Activated naive CD8-positive, alpha-beta T cell treated with anti-CD3 and anti-CD28 coated beads, Interleukin-2, amount 10 ng/mL, durations not matched to agents 7 days and 5 days (primary cell): ENCODE measurements around the gene CHRNA9. TPM values are rescaled to one million over a fixed set of nuclear protein-coding genes. Genes with fewer than 3 reads are reported as not detected.

Source experiments
- ATAC-seq: fragments of 150-1000 bp; cut with Tn5 transposase; one replicate; pipeline ENCODE4 v1.10.0; 2021; ENCODE audit warnings: low read depth, moderate library complexity
- POLR2A ChIA-PET: fragments of 350-600 bp; sonication (Branson Sonifier 250); formaldehyde crosslinking; loops from one replicate; lab custom pipeline; 2021; ENCODE audit warnings: antibody characterized with exemption; lab: Charles Lee
- DNase-seq: peaks from one replicate; pipeline ENCODE4 v3.0.0; 2021
- H3K27ac Mint-ChIP-seq: one replicate; pipeline ENCODE4 v1.8.0; 2022; ENCODE audit warnings: mild to moderate bottlenecking, mixed read lengths
- H3K27me3 Mint-ChIP-seq: one replicate; pipeline ENCODE4 v1.8.0; 2022; ENCODE audit warnings: mild to moderate bottlenecking, moderate library complexity, mixed read lengths
- H3K36me3 Mint-ChIP-seq: one replicate; pipeline ENCODE4 v1.8.0; 2021; ENCODE audit warnings: mild to moderate bottlenecking, mixed read lengths
- H3K4me1 Mint-ChIP-seq: one replicate; pipeline ENCODE4 v1.8.0; 2021; ENCODE audit warnings: mixed read lengths
- H3K4me3 Mint-ChIP-seq: one replicate; pipeline ENCODE4 v1.8.0; 2022; ENCODE audit warnings: mild to moderate bottlenecking, moderate library complexity, mixed read lengths
- H3K9me3 Mint-ChIP-seq: one replicate; pipeline ENCODE4 v1.8.0; 2021; ENCODE audit warnings: mixed read lengths
- total RNA-seq, 2 experiments: library from RNA; stranded (reverse); gene quantifications; one replicate each; pipeline ENCODE4 v1.2.3, GENCODE V29; 2021

Gene CHRNA9
- total RNA-seq, 2 experiments from 2014 or later: 0.55 to 0.68 TPM

DNA sequence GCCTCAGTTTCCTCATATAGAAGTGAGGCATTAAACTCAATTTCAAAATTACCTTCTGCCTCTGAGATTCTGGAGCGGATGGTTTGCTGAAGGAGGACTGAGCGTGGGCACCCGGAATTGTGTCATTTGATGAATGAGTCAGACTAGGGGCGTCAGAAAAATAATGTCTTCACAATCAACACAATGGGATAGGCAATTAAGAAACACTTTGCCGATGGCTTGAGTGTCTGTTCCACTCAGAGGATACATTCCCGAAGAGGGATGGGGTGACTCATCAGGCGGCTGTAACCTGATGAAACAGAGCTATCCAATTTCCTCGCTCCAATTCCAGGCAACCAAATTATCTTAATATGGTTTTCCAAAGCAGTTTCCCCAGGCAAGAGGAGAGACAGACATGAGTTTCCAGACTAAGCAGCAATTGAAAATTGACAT is 1.2 kb upstream of the CHRNA9 start:
- ATAC-seq (no peak), DNase-seq (no peak)
- peaks cover 6% of the 10 kb centered on the region for H3K27me3 Mint-ChIP-seq
- POLR2A ChIA-PET: no interaction called here
- H3K27ac Mint-ChIP-seq: no peak overlapping the region
- H3K4me1 Mint-ChIP-seq: peaks cover 6% of the 10 kb centered on the region
- no peak overlapping the region for H3K4me3 Mint-ChIP-seq
- H3K36me3 Mint-ChIP-seq: peaks cover 3% of the 10 kb centered on the region
- peaks cover 1% of the 10 kb centered on the region for H3K9me3 Mint-ChIP-seq

GRCh38 chr4:40335525-40335894 is 377 bp downstream of the CHRNA9 start:
- POLR2A ChIA-PET: no interaction called here
- Mint-ChIP-seq H3K4me1 (peaks cover 13% of the 10 kb centered on the region), H3K36me3 (peaks cover 6% of the 10 kb centered on the region), H3K27ac (peak overlapping the region; percentile 4), H3K9me3 (peaks cover 5% of the 10 kb centered on the region), H3K27me3 (peaks cover 6% of the 10 kb centered on the region), H3K4me3 (no peak overlapping the region)
- no peak for DNase-seq
- no peak for ATAC-seq

DNA sequence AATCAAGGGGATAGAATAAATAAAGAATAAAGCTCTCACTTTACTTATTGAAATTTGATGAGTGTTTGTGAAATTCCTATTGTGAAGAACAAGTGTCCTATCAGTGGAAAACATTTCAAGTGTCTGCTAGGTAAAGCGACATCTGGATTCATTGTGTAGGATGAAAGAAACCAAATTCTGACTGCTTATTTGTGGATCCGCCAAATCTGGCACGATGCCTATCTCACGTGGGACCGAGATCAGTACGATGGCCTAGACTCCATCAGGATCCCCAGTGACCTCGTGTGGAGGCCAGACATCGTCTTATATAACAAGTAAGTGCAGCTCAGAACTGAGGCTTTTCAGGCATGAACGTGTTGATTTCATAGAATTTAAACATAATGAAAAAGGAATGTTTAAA is 1.9 kb downstream of the CHRNA9 start:
- no peak for ATAC-seq
- POLR2A ChIA-PET: no interaction called here
- Mint-ChIP-seq H3K36me3 (peaks cover 9% of the 10 kb centered on the region), H3K27me3 (peaks cover 6% of the 10 kb centered on the region), H3K4me1 (peaks cover 15% of the 10 kb centered on the region), H3K9me3 (peaks cover 7% of the 10 kb centered on the region), H3K4me3 (no peak overlapping the region), H3K27ac (no peak overlapping the region)
- DNase-seq: no peak

- H3K27me3 Mint-ChIP-seq: peaks cover 7% of the 10 kb centered on the region
- ATAC-seq (peak; percentile 79), DNase-seq (no peak)
- H3K9me3 Mint-ChIP-seq: peaks cover 10% of the 10 kb centered on the region
- POLR2A ChIA-PET: no interaction called here
- H3K27ac Mint-ChIP-seq: no peak overlapping the region
- peaks cover 15% of the 10 kb centered on the region for H3K4me1 Mint-ChIP-seq
- no peak overlapping the region for H3K4me3 Mint-ChIP-seq
- H3K36me3 Mint-ChIP-seq: peaks cover 10% of the 10 kb centered on the region
Observed at GRCh38 chr4:40337523-40337922, 2.4 kb downstream of the CHRNA9 start.

DNA sequence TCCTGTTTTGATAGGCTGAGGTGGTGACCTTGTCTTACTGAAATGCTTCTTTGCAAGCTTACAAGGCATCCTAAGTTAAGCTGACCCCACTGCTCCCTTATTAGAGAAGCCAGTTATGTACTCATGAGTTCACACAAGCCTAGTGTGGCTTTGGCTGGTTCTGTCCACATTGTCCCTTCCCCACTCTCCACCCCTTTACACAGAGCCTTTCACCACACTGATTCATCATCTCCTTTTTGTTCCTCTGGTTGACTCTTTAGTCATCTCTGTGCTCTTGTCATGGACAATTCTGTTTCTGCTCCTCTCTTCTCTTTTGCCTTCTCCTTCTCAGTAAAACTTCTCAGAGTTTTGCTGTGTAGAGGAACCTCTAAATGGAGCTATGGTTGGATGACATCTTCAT is 4.9 kb downstream of the CHRNA9 start:
- ATAC-seq (peak; percentile 47), DNase-seq (no peak)
- Mint-ChIP-seq H3K27me3 (peaks cover 7% of the 10 kb centered on the region), H3K9me3 (peaks cover 14% of the 10 kb centered on the region), H3K4me3 (no peak overlapping the region), H3K27ac (no peak overlapping the region), H3K4me1 (peaks cover 15% of the 10 kb centered on the region), H3K36me3 (peaks cover 9% of the 10 kb centered on the region)
- POLR2A ChIA-PET: no interaction called here

DNA sequence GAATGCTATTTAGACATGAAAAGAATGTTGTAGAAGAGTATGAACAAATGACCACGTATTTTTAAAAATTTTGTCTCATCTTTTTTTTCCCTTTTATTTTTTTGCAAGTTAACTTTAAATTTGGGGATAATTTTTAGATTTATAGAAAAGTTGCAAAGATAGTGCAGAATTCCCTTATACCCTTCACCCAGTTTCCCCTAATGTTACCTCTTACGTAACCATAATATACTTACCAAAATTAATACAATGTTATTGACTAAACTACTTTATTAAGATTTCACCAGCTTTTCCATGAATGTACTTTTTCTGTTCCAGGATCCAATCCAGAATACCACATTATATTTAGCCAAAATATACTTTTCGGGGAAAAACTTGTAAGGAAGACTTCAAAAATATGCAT is 12.3 kb downstream of the CHRNA9 start:
- Mint-ChIP-seq H3K27ac (no peak overlapping the region), H3K4me3 (no peak overlapping the region), H3K4me1 (peaks cover 11% of the 10 kb centered on the region), H3K27me3 (peaks cover 6% of the 10 kb centered on the region), H3K36me3 (peaks cover 9% of the 10 kb centered on the region), H3K9me3 (peaks cover 9% of the 10 kb centered on the region)
- DNase-seq (no peak), ATAC-seq (no peak)
- POLR2A ChIA-PET: no interaction called here

DNA sequence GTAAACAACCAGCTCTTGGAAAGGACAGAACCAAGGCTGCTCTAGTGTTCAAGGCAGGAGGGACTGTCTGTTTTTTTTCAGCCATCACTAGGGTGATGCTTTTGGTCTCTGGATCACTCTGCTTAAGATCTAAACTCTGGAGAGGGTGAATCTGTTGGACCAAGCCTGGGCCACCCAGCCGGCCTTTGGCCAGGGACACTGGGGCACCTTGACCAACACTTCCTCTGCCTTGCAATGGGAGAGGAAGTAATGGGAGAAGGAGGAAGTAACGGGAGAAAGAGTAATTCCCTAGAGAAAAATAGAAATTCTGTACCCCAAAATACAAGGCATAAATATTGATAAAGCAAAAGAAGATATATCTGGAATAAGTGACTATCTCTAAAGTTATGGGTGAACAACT is 12.9 kb downstream of the CHRNA9 start:
- H3K4me1 Mint-ChIP-seq: peaks cover 11% of the 10 kb centered on the region
- no peak overlapping the region for H3K4me3 Mint-ChIP-seq
- peaks cover 6% of the 10 kb centered on the region for H3K9me3 Mint-ChIP-seq
- peaks cover 6% of the 10 kb centered on the region for H3K36me3 Mint-ChIP-seq
- no peak overlapping the region for H3K27ac Mint-ChIP-seq
- POLR2A ChIA-PET: no interaction called here
- H3K27me3 Mint-ChIP-seq: peaks cover 2% of the 10 kb centered on the region
- ATAC-seq: no peak
- DNase-seq: no peak

GRCh38 chr4:40349561-40350198 is 14.5 kb downstream of the CHRNA9 start:
- H3K27ac Mint-ChIP-seq: peak overlapping the region; percentile 56
- POLR2A ChIA-PET: no interaction called here
- ATAC-seq (peak; percentile 63), DNase-seq (no peak)
- H3K27me3 Mint-ChIP-seq: peaks cover 1% of the 10 kb centered on the region
- peak overlapping the region; percentile 29 for H3K4me3 Mint-ChIP-seq
- peaks cover 4% of the 10 kb centered on the region for H3K9me3 Mint-ChIP-seq
- H3K4me1 Mint-ChIP-seq: peaks cover 11% of the 10 kb centered on the region
- peaks cover 6% of the 10 kb centered on the region for H3K36me3 Mint-ChIP-seq

DNA sequence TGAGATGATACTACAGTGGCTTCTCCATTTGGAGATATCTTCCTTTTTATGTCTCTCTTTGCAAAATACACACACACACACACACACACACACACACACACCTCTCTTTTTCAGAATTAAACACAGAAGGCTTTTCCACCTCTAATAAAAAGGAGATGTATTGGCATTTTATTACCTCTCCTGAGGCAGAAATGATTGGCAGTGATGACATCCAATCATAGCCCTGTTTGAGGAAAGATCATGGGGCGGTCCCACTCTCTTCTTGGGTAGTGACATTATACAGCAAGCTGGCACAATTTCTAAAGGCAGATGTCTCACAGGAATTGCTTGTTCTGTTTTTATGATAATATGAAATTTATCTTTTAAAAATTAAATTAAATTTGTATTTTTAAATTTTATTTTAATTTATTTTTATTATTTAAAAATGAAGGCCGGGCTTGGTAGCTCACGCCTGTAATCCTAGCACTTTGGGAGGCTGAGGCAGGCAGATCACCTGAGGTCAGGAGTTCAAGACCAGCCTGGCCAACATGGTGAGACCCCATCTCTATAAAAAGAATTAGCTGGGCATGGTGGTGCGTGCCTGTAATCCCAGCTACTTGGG is 15.6 kb downstream of the CHRNA9 start:
- no peak overlapping the region for H3K4me3 Mint-ChIP-seq
- ATAC-seq: no peak
- peaks cover 6% of the 10 kb centered on the region for H3K36me3 Mint-ChIP-seq
- peaks cover 11% of the 10 kb centered on the region for H3K4me1 Mint-ChIP-seq
- peaks cover 4% of the 10 kb centered on the region for H3K9me3 Mint-ChIP-seq
- POLR2A ChIA-PET: no interaction called here
- peaks cover 1% of the 10 kb centered on the region for H3K27me3 Mint-ChIP-seq
- no peak overlapping the region for H3K27ac Mint-ChIP-seq
- no peak for DNase-seq

GRCh38 chr4:40354158-40354557 is 19.0 kb downstream of the CHRNA9 start:
- H3K4me1 Mint-ChIP-seq: peaks cover 11% of the 10 kb centered on the region
- no peak overlapping the region for H3K27ac Mint-ChIP-seq
- H3K9me3 Mint-ChIP-seq: no peaks in the 10 kb centered on the region
- no peak for ATAC-seq
- no peak overlapping the region for H3K4me3 Mint-ChIP-seq
- peaks cover 6% of the 10 kb centered on the region for H3K27me3 Mint-ChIP-seq
- H3K36me3 Mint-ChIP-seq: peaks cover 4% of the 10 kb centered on the region
- no peak for DNase-seq
- POLR2A ChIA-PET: no interaction called here

DNA sequence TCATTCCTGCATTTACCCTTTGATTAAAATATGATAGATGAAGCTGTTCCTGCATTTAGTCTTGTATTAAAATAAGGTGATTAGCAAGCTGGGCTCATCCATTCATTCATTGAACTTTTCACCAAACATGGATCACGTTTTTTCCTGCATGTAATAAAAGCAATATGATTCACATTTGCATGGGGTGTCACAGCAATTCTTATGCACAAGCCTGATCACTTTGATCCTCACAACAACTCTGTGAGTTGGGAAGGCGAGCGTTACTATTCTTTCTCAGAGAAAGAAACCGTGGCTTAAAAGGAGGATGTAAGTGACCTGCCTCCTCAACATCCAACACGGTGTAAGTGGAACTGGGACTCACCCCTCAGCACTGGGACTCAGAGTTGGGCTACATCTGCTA is 20.0 kb downstream of the CHRNA9 start:
- peaks cover 2% of the 10 kb centered on the region for H3K36me3 Mint-ChIP-seq
- no peak for ATAC-seq
- H3K27ac Mint-ChIP-seq: no peak overlapping the region
- peaks cover 6% of the 10 kb centered on the region for H3K27me3 Mint-ChIP-seq
- H3K9me3 Mint-ChIP-seq: no peaks in the 10 kb centered on the region
- DNase-seq: no peak
- H3K4me3 Mint-ChIP-seq: no peak overlapping the region
- POLR2A ChIA-PET: no interaction called here
- H3K4me1 Mint-ChIP-seq: peaks cover 2% of the 10 kb centered on the region

DNA sequence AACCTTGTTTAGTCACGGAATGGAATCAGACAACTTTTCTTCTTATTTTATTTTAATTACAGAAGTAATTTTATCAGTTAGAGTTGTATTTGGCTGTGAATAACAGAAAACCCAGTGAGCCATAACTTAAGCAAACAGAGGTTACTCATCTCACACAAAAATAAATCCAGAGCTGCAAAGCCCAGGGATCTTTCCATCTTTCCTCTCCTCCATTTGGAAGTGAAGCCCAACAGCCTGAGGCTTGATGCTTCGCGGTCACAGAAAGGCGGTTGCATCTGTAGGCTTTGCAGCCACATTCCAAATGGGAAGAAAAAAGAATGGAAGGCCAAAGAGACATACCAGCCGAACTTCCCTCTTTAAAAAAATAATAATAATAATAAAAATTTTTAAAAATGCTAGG is 22.6 kb downstream of the CHRNA9 start:
- Mint-ChIP-seq H3K27me3 (peaks cover 6% of the 10 kb centered on the region), H3K9me3 (peaks cover 2% of the 10 kb centered on the region), H3K27ac (no peak overlapping the region), H3K4me3 (no peak overlapping the region), H3K36me3 (no peaks in the 10 kb centered on the region), H3K4me1 (no peaks in the 10 kb centered on the region)
- POLR2A ChIA-PET: no interaction called here
- DNase-seq (no peak), ATAC-seq (no peak)

- H3K9me3 Mint-ChIP-seq: peaks cover 2% of the 10 kb centered on the region
- H3K27me3 Mint-ChIP-seq: peaks cover 7% of the 10 kb centered on the region
- POLR2A ChIA-PET: no interaction called here
- peaks cover 1% of the 10 kb centered on the region for H3K4me1 Mint-ChIP-seq
- H3K4me3 Mint-ChIP-seq: no peak overlapping the region
- H3K36me3 Mint-ChIP-seq: no peaks in the 10 kb centered on the region
- no peak overlapping the region for H3K27ac Mint-ChIP-seq
- DNase-seq (no peak), ATAC-seq (no peak)
Observed at GRCh38 chr4:40361338-40361737, 26.2 kb downstream of the CHRNA9 start.

DNA sequence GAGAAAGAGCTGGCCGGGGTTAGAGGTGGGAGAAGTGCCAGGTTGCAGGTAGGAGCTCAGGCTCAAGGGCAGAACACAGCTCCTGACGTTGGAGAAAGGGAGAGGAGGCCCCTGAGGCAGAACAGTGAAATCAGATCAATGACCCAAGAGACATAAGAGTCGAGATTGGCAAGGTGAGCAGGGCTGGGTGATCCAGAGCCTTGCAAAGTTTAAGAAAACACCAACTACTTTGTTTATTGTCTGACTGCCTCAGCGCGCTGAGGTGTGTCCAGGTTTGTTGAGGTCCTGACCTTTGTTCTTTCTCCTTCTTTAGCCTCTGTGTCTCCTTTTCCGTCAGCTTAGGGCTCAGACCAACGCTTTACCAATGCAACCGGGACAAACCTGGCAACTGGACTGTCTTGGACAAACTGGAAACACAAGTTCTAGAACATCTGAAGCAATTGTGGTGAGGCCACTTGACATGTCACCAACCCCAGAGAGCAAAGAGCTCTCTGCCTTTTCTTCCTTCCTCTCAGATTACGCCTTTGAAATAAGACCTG is 28.3 kb downstream of the CHRNA9 start:
- Mint-ChIP-seq H3K9me3 (peaks cover 2% of the 10 kb centered on the region), H3K4me1 (peaks cover 1% of the 10 kb centered on the region), H3K36me3 (no peaks in the 10 kb centered on the region), H3K4me3 (no peak overlapping the region), H3K27ac (no peak overlapping the region), H3K27me3 (peaks cover 5% of the 10 kb centered on the region)
- no peak for ATAC-seq
- POLR2A ChIA-PET: interaction anchor here (0.6 kb wide), 1 partner anchor 539 kb away, joined by 3 read pairs; no protein-coding TSS in a partner anchor
- no peak for DNase-seq
